Kidney epithelial cell (primary cell): Measurements from ENCODE around the gene SLC2A3. TPM values are rescaled to one million over a fixed set of nuclear protein-coding genes. Genes with fewer than 3 reads are reported as not detected.
"Not testable (repeated sequence)": the region's sequence is repeated elsewhere in the genome, so short reads cannot be mapped to it uniquely, and the experiment has no call there.

Experiments used
- DNase-seq: peaks from one replicate; pipeline ENCODE4 v3.0.0-alpha.2; 2010; ENCODE audit warnings: low read depth
- H3K27me3 ChIP-seq: 2 replicates; pipeline ENCODE4 v1.6.0; 2011; ENCODE audit warnings: low read length; ENCODE audit not compliant: control insufficient read depth, insufficient read depth
- H3K36me3 ChIP-seq: 2 replicates; pipeline ENCODE4 v1.5.1; 2011; ENCODE audit warnings: low read length; ENCODE audit not compliant: control insufficient read depth, insufficient read depth
- H3K4me3 ChIP-seq: 2 replicates; pipeline ENCODE4 v1.5.1; 2011; ENCODE audit warnings: low read depth, mild to moderate bottlenecking, control low read depth, low read length
- total RNA-seq: library from RNA; depleted of rRNA; stranded (reverse); fragments of >200 nt; gene quantifications from 2 replicates; pipeline ENCODE4 v1.2.3, GENCODE V29; 2015
- TF ChIP-seq, protein P1 (sequence below): IDR thresholded peaks from 2 replicates; pipeline ENCODE4 v1.5.1; 2011; ENCODE audit warnings: mild to moderate bottlenecking, moderate library complexity, low read length, control low read depth, inconsistent platforms; ENCODE audit not compliant: insufficient read depth, poor library complexity, severe bottlenecking

The SLC2A3 gene
- total RNA-seq, 1 donor from 2014 or later, result 21.7 TPM

- Histone ChIP-seq H3K36me3 (no peaks in the 10 kb centered on the region), H3K4me3 (no peak overlapping the region), H3K27me3 (no peaks in the 10 kb centered on the region)
- TF ChIP-seq, protein P1, sequence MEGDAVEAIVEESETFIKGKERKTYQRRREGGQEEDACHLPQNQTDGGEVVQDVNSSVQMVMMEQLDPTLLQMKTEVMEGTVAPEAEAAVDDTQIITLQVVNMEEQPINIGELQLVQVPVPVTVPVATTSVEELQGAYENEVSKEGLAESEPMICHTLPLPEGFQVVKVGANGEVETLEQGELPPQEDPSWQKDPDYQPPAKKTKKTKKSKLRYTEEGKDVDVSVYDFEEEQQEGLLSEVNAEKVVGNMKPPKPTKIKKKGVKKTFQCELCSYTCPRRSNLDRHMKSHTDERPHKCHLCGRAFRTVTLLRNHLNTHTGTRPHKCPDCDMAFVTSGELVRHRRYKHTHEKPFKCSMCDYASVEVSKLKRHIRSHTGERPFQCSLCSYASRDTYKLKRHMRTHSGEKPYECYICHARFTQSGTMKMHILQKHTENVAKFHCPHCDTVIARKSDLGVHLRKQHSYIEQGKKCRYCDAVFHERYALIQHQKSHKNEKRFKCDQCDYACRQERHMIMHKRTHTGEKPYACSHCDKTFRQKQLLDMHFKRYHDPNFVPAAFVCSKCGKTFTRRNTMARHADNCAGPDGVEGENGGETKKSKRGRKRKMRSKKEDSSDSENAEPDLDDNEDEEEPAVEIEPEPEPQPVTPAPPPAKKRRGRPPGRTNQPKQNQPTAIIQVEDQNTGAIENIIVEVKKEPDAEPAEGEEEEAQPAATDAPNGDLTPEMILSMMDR, result no peak
- DNase-seq, result no peak
These were observed 12.7 kb upstream of the SLC2A3 start for GRCh38 chr12:7948589-7949260.

DNA sequence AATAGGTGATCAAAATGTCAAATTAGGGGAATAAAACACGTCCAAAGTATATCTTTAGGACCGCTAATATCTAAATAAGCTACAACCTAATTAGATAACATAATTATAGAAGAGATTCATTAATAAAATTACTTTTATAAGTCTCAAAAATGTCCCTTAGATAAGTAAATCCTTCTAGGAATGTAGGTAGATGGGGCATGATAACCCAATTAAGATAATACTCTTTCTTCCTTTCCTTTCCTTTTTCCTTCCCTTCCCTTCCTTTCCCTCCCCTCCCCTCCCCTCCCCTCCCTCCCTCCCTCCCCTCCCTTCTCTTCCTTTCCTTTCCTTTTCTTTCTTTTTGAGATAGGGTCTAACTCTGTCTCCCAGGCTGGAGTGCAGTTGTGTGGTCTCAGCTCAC is 11.0 kb upstream of the SLC2A3 start:
- Histone ChIP-seq H3K36me3 (no peaks in the 10 kb centered on the region), H3K4me3 (no peak overlapping the region), H3K27me3 (no peaks in the 10 kb centered on the region)
- TF ChIP-seq, protein P1, result no peak
- DNase-seq, result no peak

GRCh38 chr12:7944760-7945159 is 8.8 kb upstream of the SLC2A3 start:
- not testable (repeated sequence) for H3K36me3 ChIP-seq, H3K4me3 ChIP-seq, H3K27me3 ChIP-seq, DNase-seq

DNA sequence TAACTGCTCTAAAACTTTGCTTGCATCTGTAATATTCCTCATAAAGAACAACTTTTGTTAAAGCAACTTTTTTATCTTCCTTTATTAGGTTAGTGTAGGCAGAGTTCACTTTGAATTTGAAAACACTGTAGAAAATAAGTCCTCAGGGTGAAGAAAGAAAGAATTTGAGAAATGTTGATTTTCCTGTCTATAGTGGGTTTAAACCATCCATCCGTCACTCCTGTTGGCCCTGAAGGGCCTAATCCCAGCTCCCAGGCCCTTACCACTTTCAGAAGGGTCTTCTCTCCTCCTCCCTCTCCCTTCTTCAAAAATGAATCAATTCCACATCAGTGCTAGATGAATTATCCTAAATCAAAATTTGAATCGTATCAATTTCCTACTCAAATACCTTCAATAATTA is 4.9 kb upstream of the SLC2A3 start:
- DNase-seq, result no peak
- H3K4me3 ChIP-seq, result no peak overlapping the region
- TF ChIP-seq, protein P1, result no peak

DNA sequence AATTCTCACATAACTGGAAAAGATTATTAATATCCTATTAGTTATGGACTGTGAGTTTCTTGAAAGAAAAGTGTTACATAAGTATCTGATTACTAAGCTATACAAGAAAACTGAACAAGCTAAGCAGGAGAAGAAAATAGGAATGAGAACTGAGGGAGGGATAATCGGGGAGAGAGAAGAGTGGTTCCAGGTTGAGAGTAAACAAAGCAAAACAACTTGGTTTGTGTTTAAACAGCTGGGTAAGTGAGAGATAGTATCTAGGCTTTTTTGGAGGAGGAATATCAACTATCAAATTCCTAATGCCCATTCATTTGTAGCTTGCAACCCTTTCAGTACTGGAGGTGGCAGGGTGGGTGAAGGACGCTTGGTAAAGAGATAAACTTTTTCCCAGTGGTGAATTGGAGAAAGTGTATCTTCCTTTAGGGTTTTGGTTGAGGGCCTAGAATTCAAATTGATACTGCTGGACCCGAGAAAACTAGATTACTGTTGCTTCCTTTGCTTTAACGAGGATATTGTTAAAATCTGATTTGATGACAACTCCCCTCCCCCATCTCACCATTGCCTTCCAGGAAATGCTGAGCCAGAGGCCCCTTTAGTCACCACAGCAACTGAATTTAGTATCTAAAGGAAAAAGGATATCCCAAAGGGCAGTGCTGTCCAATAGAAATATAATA is 2.0 kb upstream of the SLC2A3 start:
- DNase-seq, result no peak
- TF ChIP-seq, protein P1, result peak; percentile 18
- Histone ChIP-seq H3K36me3 (no peaks in the 10 kb centered on the region), H3K27me3 (no peaks in the 10 kb centered on the region), H3K4me3 (no peak overlapping the region)

More for the DNA sequence above, 4.9 kb upstream of the SLC2A3 start:
- no peaks in the 10 kb centered on the region for H3K36me3 ChIP-seq
- no peaks in the 10 kb centered on the region for H3K27me3 ChIP-seq

- H3K27me3 ChIP-seq, result no peaks in the 10 kb centered on the region
- H3K4me3 ChIP-seq, result peak overlapping the region; percentile 65
- no peaks in the 10 kb centered on the region for H3K36me3 ChIP-seq
- TF ChIP-seq, protein P1, result no peak
- no peak for DNase-seq
These were observed 996 bp downstream of the SLC2A3 start for GRCh38 chr12:7934889-7935492.
